Parathyroid adenoma (tissue), 2 donors: ENCODE measurements around the gene LYRM7.

ENCODE experiments used
- H2AFZ ChIP-seq: fragments of 300-600 bp; sonication (generic); one replicate; pipeline ENCODE4 v1.7.0; 2017; ENCODE audit warnings: antibody characterized with exemption, mild to moderate bottlenecking
- H3K27ac ChIP-seq: fragments of 300-600 bp; sonication (generic); one replicate; pipeline ENCODE4 v1.7.0; 2017
- H3K27me3 ChIP-seq: fragments of 300-600 bp; sonication (generic); one replicate; pipeline ENCODE4 v1.7.0; 2017; ENCODE audit warnings: low read length; ENCODE audit not compliant: control insufficient read depth, insufficient read depth
- H3K36me3 ChIP-seq: fragments of 300-600 bp; sonication (generic); one replicate; pipeline ENCODE4 v1.7.0; 2017; ENCODE audit warnings: low read length; ENCODE audit not compliant: control insufficient read depth, insufficient read depth
- H3K4me1 ChIP-seq: fragments of 300-600 bp; sonication (generic); one replicate; pipeline ENCODE4 v1.7.0; 2017; ENCODE audit warnings: control low read depth
- H3K4me2 ChIP-seq: fragments of 300-600 bp; sonication (generic); one replicate; pipeline ENCODE4 v1.7.0; 2017; ENCODE audit warnings: low read length
- H3K4me3 ChIP-seq: fragments of 300-600 bp; sonication (generic); one replicate; pipeline ENCODE4 v1.7.0; 2017; ENCODE audit warnings: low read depth, low read length
- H3K79me2 ChIP-seq: fragments of 300-600 bp; sonication (generic); one replicate; pipeline ENCODE4 v1.7.0; 2017; ENCODE audit warnings: control low read depth
- H3K9ac ChIP-seq: fragments of 300-600 bp; sonication (generic); one replicate; pipeline ENCODE4 v1.7.0; 2017; ENCODE audit warnings: mild to moderate bottlenecking
- H3K9me3 ChIP-seq: fragments of 300-600 bp; sonication (generic); one replicate; pipeline ENCODE4 v1.7.0; 2017; ENCODE audit warnings: low read length; ENCODE audit not compliant: control insufficient read depth
- TF ChIP-seq, protein P1 (sequence below): fragments of 300-600 bp; sonication (generic); IDR thresholded peaks from one replicate; pipeline ENCODE4 v1.7.0; 2017; ENCODE audit warnings: antibody characterized with exemption, mild to moderate bottlenecking
- donor health status: primary hyperparathyroidism.

Gene LYRM7

DNA sequence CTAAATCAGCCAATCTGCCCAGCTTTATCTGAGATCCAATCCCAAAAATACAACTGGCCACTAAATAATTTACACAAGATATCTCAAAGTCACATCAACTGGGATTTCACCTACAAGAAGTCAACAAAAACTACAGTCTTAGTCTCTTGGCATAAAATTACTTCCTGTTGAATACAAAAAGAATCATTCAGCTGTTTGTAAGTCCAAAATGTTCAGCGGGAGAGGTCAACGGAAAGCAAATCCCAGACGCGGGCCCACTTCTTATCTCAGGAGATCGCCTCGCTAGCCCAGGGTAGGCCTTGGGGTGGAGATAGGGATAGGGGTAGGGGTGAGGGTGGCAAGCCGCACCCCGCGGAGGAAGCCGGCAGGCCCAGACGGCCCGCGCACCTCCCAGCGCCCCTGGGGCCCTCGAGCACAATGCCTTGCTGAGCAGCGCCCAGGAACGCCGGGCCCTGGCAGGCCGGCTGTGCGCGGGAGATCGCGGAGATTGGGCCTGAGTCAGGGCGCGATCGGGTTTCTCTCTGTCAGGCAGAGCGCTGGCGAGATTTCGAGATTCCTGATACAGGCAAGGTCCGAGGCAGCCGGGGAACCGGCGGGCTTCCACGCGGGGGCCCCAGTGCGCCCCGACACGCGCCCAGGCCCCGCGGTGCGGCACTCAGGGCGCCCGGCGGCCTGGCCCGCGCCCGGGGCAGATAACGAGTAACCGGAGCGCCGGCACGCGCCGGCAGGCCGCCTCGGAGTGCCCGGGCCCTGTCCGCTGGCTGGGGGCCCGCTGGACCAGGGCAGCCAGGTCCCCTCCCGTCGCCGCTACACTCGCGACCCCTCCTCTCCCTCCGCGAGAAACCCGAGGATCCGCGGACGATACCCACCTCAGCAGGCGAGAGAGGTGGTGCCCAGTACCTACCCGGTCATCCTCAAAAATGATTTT, 6.3 kb upstream of the LYRM7 start:
- no peaks in the 10 kb centered on the region for H3K36me3 ChIP-seq
- peaks cover 4% of the 10 kb centered on the region for H3K4me1 ChIP-seq
- H2AFZ ChIP-seq = peak overlapping the region; percentile 92
- peaks cover 19% of the 10 kb centered on the region for H3K79me2 ChIP-seq
- H3K4me2 ChIP-seq = peak overlapping the region; percentile 83
- peak overlapping the region; percentile 59 for H3K9ac ChIP-seq
- TF ChIP-seq, protein P1, sequence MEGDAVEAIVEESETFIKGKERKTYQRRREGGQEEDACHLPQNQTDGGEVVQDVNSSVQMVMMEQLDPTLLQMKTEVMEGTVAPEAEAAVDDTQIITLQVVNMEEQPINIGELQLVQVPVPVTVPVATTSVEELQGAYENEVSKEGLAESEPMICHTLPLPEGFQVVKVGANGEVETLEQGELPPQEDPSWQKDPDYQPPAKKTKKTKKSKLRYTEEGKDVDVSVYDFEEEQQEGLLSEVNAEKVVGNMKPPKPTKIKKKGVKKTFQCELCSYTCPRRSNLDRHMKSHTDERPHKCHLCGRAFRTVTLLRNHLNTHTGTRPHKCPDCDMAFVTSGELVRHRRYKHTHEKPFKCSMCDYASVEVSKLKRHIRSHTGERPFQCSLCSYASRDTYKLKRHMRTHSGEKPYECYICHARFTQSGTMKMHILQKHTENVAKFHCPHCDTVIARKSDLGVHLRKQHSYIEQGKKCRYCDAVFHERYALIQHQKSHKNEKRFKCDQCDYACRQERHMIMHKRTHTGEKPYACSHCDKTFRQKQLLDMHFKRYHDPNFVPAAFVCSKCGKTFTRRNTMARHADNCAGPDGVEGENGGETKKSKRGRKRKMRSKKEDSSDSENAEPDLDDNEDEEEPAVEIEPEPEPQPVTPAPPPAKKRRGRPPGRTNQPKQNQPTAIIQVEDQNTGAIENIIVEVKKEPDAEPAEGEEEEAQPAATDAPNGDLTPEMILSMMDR = no peak
- no peaks in the 10 kb centered on the region for H3K9me3 ChIP-seq
- peak overlapping the region; percentile 74 for H3K4me3 ChIP-seq
- H3K27me3 ChIP-seq = no peaks in the 10 kb centered on the region
- peak overlapping the region; percentile 94 for H3K27ac ChIP-seq

DNA sequence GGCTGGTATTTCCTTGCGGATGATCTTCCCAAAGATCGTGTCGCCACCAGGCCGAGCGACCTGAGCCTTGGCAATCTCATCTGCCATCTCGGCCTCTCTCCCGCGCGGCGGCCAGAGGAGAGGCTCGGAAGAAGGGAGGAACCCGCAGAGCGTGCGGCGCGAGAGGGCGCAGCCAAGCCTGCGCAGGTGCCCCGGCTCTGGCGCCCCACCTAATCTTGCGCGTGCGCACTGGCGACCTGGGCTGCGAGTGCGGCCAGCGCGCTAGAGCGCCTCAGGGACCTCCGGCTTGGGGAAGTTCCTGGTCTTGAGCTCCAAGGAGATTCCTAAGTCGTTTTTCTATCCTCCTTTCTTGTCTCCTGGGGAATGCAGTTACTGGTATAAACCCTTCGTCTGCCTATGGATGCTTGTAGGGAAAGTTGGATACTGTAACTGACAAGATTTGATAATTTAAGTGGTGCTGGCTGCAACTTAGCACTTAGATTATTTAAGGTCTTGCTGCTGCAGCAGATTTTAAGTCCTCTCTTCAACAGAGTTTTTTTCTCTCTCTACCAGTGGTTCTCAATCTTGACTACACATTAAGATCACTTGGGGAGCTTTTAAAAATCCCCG, 5.5 kb upstream of the LYRM7 start, which contains the start of gene HINT1:
Gene HINT1 (minus strand): TSS at position 138 of the 609 bp plus-strand sequence. CDS start 51 bp downstream, at position 87.
- H2AFZ ChIP-seq = peak within 1 kb of the TSS; percentile 92
- no peaks in the 10 kb centered on the region for H3K27me3 ChIP-seq
- TF ChIP-seq, protein P1 = peak; percentile 31
- H3K4me1 ChIP-seq = peaks cover 7% of the 10 kb centered on the region
- H3K9ac ChIP-seq = peak within 1 kb of the TSS; percentile 59
- no peaks in the 10 kb centered on the region for H3K9me3 ChIP-seq
- peak within 1 kb of the TSS; percentile 83 for H3K4me2 ChIP-seq
- peak within 1 kb of the TSS; percentile 74 for H3K4me3 ChIP-seq
- peak within 1 kb of the TSS; percentile 94 for H3K27ac ChIP-seq
- H3K36me3 ChIP-seq = no peaks in the 10 kb centered on the region
- peaks cover 15% of the 10 kb centered on the region for H3K79me2 ChIP-seq

DNA sequence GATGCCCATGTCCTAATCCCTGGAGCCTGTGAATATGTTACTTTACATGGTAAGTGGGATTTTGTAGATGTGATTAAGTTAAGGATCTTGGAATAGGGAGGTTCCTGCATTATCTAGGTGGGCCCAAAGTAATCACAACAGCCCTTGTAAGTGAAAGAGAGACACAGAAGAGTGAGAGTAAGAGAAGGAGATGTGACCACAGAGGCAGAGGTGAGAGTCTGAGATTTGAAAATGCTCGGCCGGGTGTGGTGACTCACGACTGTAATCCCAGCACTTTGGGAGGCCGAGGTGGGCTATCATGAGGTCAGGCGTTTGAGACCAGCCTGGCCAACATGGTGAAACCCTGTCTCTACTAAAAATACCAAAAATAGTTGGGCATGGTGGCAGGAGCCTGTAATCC, 3.1 kb upstream of the LYRM7 start:
- H3K4me2 ChIP-seq = no peak overlapping the region
- no peak overlapping the region for H3K4me3 ChIP-seq
- no peak overlapping the region for H3K27ac ChIP-seq
- TF ChIP-seq, protein P1 = no peak
- H3K79me2 ChIP-seq = peaks cover 4% of the 10 kb centered on the region
- no peak overlapping the region for H3K9ac ChIP-seq
- H2AFZ ChIP-seq = no peak overlapping the region
- peaks cover 7% of the 10 kb centered on the region for H3K4me1 ChIP-seq
- no peaks in the 10 kb centered on the region for H3K9me3 ChIP-seq
- H3K36me3 ChIP-seq = no peaks in the 10 kb centered on the region
- H3K27me3 ChIP-seq = no peaks in the 10 kb centered on the region

DNA sequence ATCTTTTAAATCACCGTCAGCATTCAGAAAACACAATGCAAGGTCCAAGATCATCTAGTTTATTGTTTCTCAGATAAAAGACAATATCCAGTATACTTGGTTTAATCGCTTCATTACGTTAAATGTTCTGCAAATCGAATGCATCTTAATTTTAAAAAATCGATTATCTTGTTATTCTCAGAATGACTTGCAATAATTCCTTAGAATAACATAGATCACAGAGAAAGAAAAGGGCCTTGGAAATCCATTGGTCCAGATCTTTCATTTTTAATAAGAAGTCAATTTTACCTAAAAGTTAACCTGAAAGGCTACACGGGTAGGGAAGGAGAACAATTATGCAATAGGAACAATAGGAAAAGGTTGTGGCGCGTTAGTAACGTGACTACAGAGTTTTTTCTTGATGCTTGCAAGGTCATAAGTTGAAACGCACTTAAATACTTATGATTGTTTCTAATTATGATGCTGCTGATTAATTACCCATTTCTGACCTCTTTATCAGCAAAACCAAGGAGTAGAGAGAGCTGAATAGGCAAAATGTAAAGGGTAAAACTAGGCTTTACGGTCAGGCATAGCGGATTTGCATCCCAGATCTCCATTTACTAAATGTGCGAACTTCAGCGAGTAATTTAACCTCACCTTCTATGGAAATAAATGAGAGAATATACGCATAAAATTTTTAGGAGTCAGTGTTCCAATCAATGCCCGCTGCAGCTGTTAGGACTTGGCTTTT, 769 bp upstream of the LYRM7 start:
- Histone ChIP-seq H3K79me2 (peaks cover 3% of the 10 kb centered on the region), H3K4me2 (peak overlapping the region; percentile 84), H3K27ac (peak overlapping the region; percentile 60), H2AFZ (peak overlapping the region; percentile 87), H3K36me3 (no peaks in the 10 kb centered on the region), H3K4me3 (peak overlapping the region; percentile 92), H3K9ac (no peak overlapping the region), H3K27me3 (no peaks in the 10 kb centered on the region), H3K9me3 (no peaks in the 10 kb centered on the region), H3K4me1 (peaks cover 4% of the 10 kb centered on the region)
- TF ChIP-seq, protein P1 = no peak
